GM23338 (cell line): ENCODE measurements around the gene RCOR1. TPM values are rescaled to one million over a fixed set of nuclear protein-coding genes. Genes with fewer than 3 reads are reported as not detected.

Experiments used
- ATAC-seq: fragments of 200-7000 bp; cut with Tn5 transposase; 3 replicates; pipeline ENCODE4 v1.9.1; 2020
- DNase-seq: peaks from one replicate; pipeline ENCODE4 v3.0.0-alpha.2; 2015; ENCODE audit warnings: low spot score
- H2AFZ ChIP-seq: fragments of 200-600 bp; sonication (generic); 2 replicates; pipeline ENCODE4 v1.8.0; 2016; ENCODE audit warnings: antibody characterized with exemption, mild to moderate bottlenecking, moderate library complexity
- H3F3A ChIP-seq: fragments of 200-600 bp; sonication (generic); replicated peaks from 2 replicates; pipeline ENCODE4 v1.8.0; 2017; ENCODE audit warnings: antibody characterized with exemption, mixed run types, low read depth
- H3K27ac ChIP-seq: fragments of 200-600 bp; sonication (generic); 2 replicates; pipeline ENCODE4 v1.6.1; 2016; ENCODE audit warnings: low read depth
- H3K27me3 ChIP-seq: fragments of 200-600 bp; sonication (generic); 2 replicates; pipeline ENCODE4 v1.8.0; 2016; ENCODE audit warnings: mild to moderate bottlenecking, mixed run types, moderate library complexity; ENCODE audit not compliant: insufficient read depth
- H3K36me3 ChIP-seq: fragments of 200-600 bp; sonication (generic); 2 replicates; pipeline ENCODE4 v1.8.0; 2016; ENCODE audit warnings: mild to moderate bottlenecking; ENCODE audit not compliant: insufficient read depth
- H3K4me1 ChIP-seq: fragments of 200-600 bp; sonication (generic); 2 replicates; pipeline ENCODE4 v1.8.0; 2016; ENCODE audit warnings: mild to moderate bottlenecking, moderate library complexity; ENCODE audit not compliant: insufficient read depth
- H3K4me2 ChIP-seq: fragments of 200-600 bp; sonication (generic); 2 replicates; pipeline ENCODE4 v1.7.1; 2017; ENCODE audit warnings: mixed run types
- H3K4me3 ChIP-seq: fragments of 200-600 bp; sonication (generic); 2 replicates; pipeline ENCODE4 v1.6.1; 2016; ENCODE audit warnings: mixed run types
- H3K79me2 ChIP-seq: fragments of 200-600 bp; sonication (generic); replicated peaks from 2 replicates; pipeline ENCODE4 v1.8.0; 2017; ENCODE audit warnings: mild to moderate bottlenecking; ENCODE audit not compliant: insufficient read depth
- H3K9me2 ChIP-seq: fragments of 200-600 bp; sonication (generic); 2 replicates; pipeline ENCODE4 v1.8.0; 2017; ENCODE audit not compliant: insufficient read depth
- H4K20me1 ChIP-seq: fragments of 200-600 bp; sonication (generic); replicated peaks from 2 replicates; pipeline ENCODE4 v1.8.0; 2017; ENCODE audit warnings: mild to moderate bottlenecking; ENCODE audit not compliant: insufficient read depth
- H3K27ac Mint-ChIP-seq: 2 replicates; pipeline ENCODE4 v1.8.0; 2020; ENCODE audit warnings: inconsistent platforms, mild to moderate bottlenecking, moderate library complexity, mixed read lengths
- H3K27me3 Mint-ChIP-seq: 3 replicates; pipeline ENCODE4 v1.8.0; 2022; ENCODE audit warnings: low read depth, mild to moderate bottlenecking, moderate library complexity, mixed read lengths, inconsistent platforms; ENCODE audit not compliant: insufficient read depth, poor library complexity
- H3K36me3 Mint-ChIP-seq: 3 replicates; pipeline ENCODE4 v1.8.0; 2021; ENCODE audit warnings: low read depth, mild to moderate bottlenecking, inconsistent platforms, moderate library complexity, mixed read lengths
- H3K4me1 Mint-ChIP-seq: 3 replicates; pipeline ENCODE4 v1.8.0; 2020; ENCODE audit warnings: mild to moderate bottlenecking, inconsistent platforms, mixed read lengths
- H3K4me3 Mint-ChIP-seq: 3 replicates; pipeline ENCODE4 v1.8.0; 2021; ENCODE audit warnings: moderate library complexity, mild to moderate bottlenecking, inconsistent platforms, mixed read lengths
- H3K9me3 Mint-ChIP-seq: 3 replicates; pipeline ENCODE4 v1.8.0; 2020; ENCODE audit warnings: moderate library complexity, mild to moderate bottlenecking, inconsistent platforms, mixed read lengths
- CREB1 ChIP-seq: fragments of 250-450 bp; sonication (Bioruptor Pico); IDR thresholded peaks from 2 replicates; pipeline ENCODE4 v1.5.0; 2020; ENCODE audit warnings: low read depth, mild to moderate bottlenecking, moderate library complexity
- CTCF ChIP-seq, 2 experiments: fragments of 200-600 bp in 1 of 2; sonication (generic) in 1 of 2; conservative IDR thresholded peaks; 2 replicates each; pipeline versions ENCODE4 v1.5.1 to v1.6.1; 2016 to 2017; ENCODE audit warnings: antibody characterized with exemption in 2 of 2, low read depth in 2 of 2, mild to moderate bottlenecking in 2 of 2, moderate library complexity in 1 of 2
- EZH2 ChIP-seq: fragments of 200-600 bp; sonication (generic); IDR thresholded peaks from one replicate; pipeline ENCODE4 v1.8.0; 2017; ENCODE audit warnings: antibody characterized with exemption, mild to moderate bottlenecking, low read depth; ENCODE audit not compliant: unreplicated experiment
- EZH2phosphoT487 ChIP-seq: fragments of 200-600 bp; sonication (generic); IDR thresholded peaks from one replicate; pipeline ENCODE4 v1.8.1; 2018; ENCODE audit warnings: antibody characterized with exemption; ENCODE audit not compliant: unreplicated experiment
- NANOG ChIP-seq: IDR thresholded peaks from 2 replicates; pipeline ENCODE4 v1.6.1; 2016; ENCODE audit warnings: antibody characterized with exemption, borderline replicate concordance
- POLR2AphosphoS5 ChIP-seq: IDR thresholded peaks from 2 replicates; pipeline ENCODE4 v1.6.1; 2016; ENCODE audit warnings: antibody characterized with exemption, low read depth
- STAT1 ChIP-seq: IDR thresholded peaks from one replicate; pipeline ENCODE4 v1.6.1; 2016; ENCODE audit warnings: antibody characterized with exemption; ENCODE audit not compliant: unreplicated experiment
- ZNF114 ChIP-seq: fragments of 250-450 bp; sonication (Bioruptor Pico); IDR thresholded peaks from 2 replicates; pipeline ENCODE4 v1.5.0; 2020; ENCODE audit warnings: mild to moderate bottlenecking, moderate library complexity
- ZNF331 ChIP-seq: fragments of 250-450 bp; sonication (Bioruptor Pico); IDR thresholded peaks from 2 replicates; pipeline ENCODE4 v1.5.0; 2020; ENCODE audit warnings: low read depth, mild to moderate bottlenecking, moderate library complexity
- ZNF462 ChIP-seq: fragments of 250-450 bp; sonication (Bioruptor Pico); IDR thresholded peaks from 2 replicates; pipeline ENCODE4 v1.5.0; 2020; ENCODE audit warnings: mild to moderate bottlenecking, moderate library complexity
- polyA plus RNA-seq: library from polyadenylated mRNA; unstranded; fragments of >200 nt; fragmentation: Nextera tagmentation; extraction: Ambion mirVana; gene quantifications from 2 replicates; pipeline ENCODE4 v1.2.1, GENCODE V29; 2016
- total RNA-seq: library from RNA; depleted of rRNA; stranded (reverse); fragments of >200 nt; shearing (Covaris generic); gene quantifications from 2 replicates; pipeline ENCODE4 v1.2.3, GENCODE V29; 2014
- TF ChIP-seq, protein P1 (sequence below): IDR thresholded peaks from one replicate; pipeline ENCODE4 v1.6.1; 2018; ENCODE audit warnings: antibody characterized with exemption; ENCODE audit not compliant: unreplicated experiment

RCOR1 gene
- total and polyA plus RNA-seq, 2 experiments from 2014 or later: 7.6 to 26.1 TPM

DNA sequence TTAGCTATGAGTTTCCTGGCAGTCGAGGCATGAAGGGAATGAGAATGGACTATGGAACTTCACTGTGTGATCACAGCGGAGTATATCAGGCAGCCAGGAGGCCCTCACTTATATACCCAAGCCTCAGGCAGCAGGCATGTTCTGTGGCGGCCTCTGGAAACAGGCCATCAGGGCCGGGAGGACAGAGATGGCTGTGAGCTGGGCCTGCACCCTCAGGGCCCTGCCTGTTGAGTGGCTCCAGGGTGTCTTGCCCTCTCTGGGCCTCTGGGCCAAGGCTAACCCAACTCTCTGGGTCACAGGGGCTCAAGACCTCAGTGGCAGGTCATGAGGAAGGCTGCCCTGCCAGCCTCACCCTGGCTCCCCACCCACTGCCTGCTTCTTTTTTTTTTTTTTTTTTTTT is 33.9 kb upstream of the RCOR1 start:
- no peak for DNase-seq
- no peaks in the 10 kb centered on the region for H4K20me1 ChIP-seq
- TF ChIP-seq, protein P1, sequence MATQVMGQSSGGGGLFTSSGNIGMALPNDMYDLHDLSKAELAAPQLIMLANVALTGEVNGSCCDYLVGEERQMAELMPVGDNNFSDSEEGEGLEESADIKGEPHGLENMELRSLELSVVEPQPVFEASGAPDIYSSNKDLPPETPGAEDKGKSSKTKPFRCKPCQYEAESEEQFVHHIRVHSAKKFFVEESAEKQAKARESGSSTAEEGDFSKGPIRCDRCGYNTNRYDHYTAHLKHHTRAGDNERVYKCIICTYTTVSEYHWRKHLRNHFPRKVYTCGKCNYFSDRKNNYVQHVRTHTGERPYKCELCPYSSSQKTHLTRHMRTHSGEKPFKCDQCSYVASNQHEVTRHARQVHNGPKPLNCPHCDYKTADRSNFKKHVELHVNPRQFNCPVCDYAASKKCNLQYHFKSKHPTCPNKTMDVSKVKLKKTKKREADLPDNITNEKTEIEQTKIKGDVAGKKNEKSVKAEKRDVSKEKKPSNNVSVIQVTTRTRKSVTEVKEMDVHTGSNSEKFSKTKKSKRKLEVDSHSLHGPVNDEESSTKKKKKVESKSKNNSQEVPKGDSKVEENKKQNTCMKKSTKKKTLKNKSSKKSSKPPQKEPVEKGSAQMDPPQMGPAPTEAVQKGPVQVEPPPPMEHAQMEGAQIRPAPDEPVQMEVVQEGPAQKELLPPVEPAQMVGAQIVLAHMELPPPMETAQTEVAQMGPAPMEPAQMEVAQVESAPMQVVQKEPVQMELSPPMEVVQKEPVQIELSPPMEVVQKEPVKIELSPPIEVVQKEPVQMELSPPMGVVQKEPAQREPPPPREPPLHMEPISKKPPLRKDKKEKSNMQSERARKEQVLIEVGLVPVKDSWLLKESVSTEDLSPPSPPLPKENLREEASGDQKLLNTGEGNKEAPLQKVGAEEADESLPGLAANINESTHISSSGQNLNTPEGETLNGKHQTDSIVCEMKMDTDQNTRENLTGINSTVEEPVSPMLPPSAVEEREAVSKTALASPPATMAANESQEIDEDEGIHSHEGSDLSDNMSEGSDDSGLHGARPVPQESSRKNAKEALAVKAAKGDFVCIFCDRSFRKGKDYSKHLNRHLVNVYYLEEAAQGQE: no peak
- TF ChIP-seq EZH2: no peak
- TF ChIP-seq ZNF331 (CRISPR knock-in tag): no peak
- TF ChIP-seq ZNF114 (CRISPR knock-in tag): no peak
- TF ChIP-seq EZH2phosphoT487: no peak
- TF ChIP-seq POLR2AphosphoS5: no peak
- no peak for TF ChIP-seq ZNF462 (CRISPR knock-in tag)
- no peak for TF ChIP-seq CREB1 (CRISPR knock-in tag)
- no peak for TF ChIP-seq STAT1
- no peak for TF ChIP-seq CTCF (conservative IDR thresholded peaks at IDR 0.05; ENCODE audit: low read depth in 2 of 2)
- TF ChIP-seq NANOG: no peak

More for the DNA sequence above, 33.9 kb upstream of the RCOR1 start:
- Histone ChIP-seq H2AFZ (no peak overlapping the region), H3K4me1 (no peaks in the 10 kb centered on the region; the same call in 1 of the 2 replicates), H3K36me3 (no peaks in the 10 kb centered on the region; the same call in 1 of the 2 replicates), H3K4me3 (no peak overlapping the region), H3K4me2 (no peak overlapping the region), H3K79me2 (no peaks in the 10 kb centered on the region), H3F3A (peaks cover 13% of the 10 kb centered on the region; the same call in 1 of the 2 replicates), H3K27ac (no peak overlapping the region), H3K27me3 (no peaks in the 10 kb centered on the region), H3K9me2 (no peaks in the 10 kb centered on the region)
- Mint-ChIP-seq H3K9me3 (0 out of 3 replicates have a peak, but pooled peaks cover 2% of the 10 kb centered on the region), H3K36me3 (no peaks in the 10 kb centered on the region), H3K4me1 (no peaks in the 10 kb centered on the region), H3K27me3 (peaks cover 8% of the 10 kb centered on the region), H3K4me3 (no peak overlapping the region), H3K27ac (no peak overlapping the region)
- ATAC-seq: no peak
